ENCODE measurements around the gene BIRC2. TPM values are rescaled to one million over a fixed set of nuclear protein-coding genes. Genes with fewer than 3 reads are reported as not detected.

BIRC2 gene
- total RNA-seq, 4 donors from 2014 or later: 25.6 to 40.3 (median 33.5) TPM

- peaks cover 0 to 18% (median 5%) of the 10 kb centered on the region in 4 donors for H3K36me3 ChIP-seq
- H3K4me3 ChIP-seq: peak overlapping the region; percentile 71 to 85 (median 78)
- TF ChIP-seq POLR2A (IDR thresholded peaks at IDR 0.05; ENCODE audit: low read depth) (no peak), POLR2AphosphoS5 (IDR thresholded peaks at IDR 0.05) (no peak), EP300 (IDR thresholded peaks at IDR 0.05) (no peak), CTCF (IDR thresholded peaks at IDR 0.05) (no peak)
- peaks cover 31 to 43% (median 39%) of the 10 kb centered on the region in 4 donors for H3K4me1 ChIP-seq
- no peaks in the 10 kb centered on the region for H3K27me3 ChIP-seq
- under 1% methylated on average over 32 of the region's 33 CpGs for WGBS
- H3K9me3 ChIP-seq: no peaks in the 10 kb centered on the region
- intact Hi-C loops (cut with DNase I): no loop called here
- peak overlapping the region; percentile 96 to 98 (median 98) for H3K27ac ChIP-seq (replicated peaks in 1 of 4)
- DNase-seq (ENCODE audit: extremely low spot score): no peak
Measured at GRCh38 chr11:102347462-102348370, 702 bp downstream of the BIRC2 start.

- Histone ChIP-seq H3K36me3 (peaks cover 15 to 52% (median 28%) of the 10 kb centered on the region in 4 donors), H3K4me3 (no peak overlapping the region)
Measured at GRCh38 chr11:102357116-102357515, 10.1 kb downstream of the BIRC2 start.

GRCh38 chr11:102359372-102359771, 12.4 kb downstream of the BIRC2 start:
- peaks cover 0 to 10% (median 5%) of the 10 kb centered on the region in 4 donors for H3K9me3 ChIP-seq
- intact Hi-C loops (cut with DNase I): no loop called here

More at GRCh38 chr11:102357116-102357515, 10.1 kb downstream of the BIRC2 start:
- intact Hi-C loops (cut with DNase I): no loop called here
- H3K9me3 ChIP-seq: peaks cover 0 to 10% (median 5%) of the 10 kb centered on the region in 4 donors
- H3K4me1 ChIP-seq: peaks cover 0 to 20% (median 5%) of the 10 kb centered on the region in 4 donors
- no peaks in the 10 kb centered on the region for H3K27me3 ChIP-seq
- no peak for DNase-seq (ENCODE audit: extremely low spot score)
- H3K27ac ChIP-seq (replicated peaks in 1 of 4): no peak overlapping the region
- TF ChIP-seq POLR2AphosphoS5 (IDR thresholded peaks at IDR 0.05) (no peak), EP300 (IDR thresholded peaks at IDR 0.05) (no peak), POLR2A (IDR thresholded peaks at IDR 0.05; ENCODE audit: low read depth) (no peak), CTCF (IDR thresholded peaks at IDR 0.05) (no peak)

GRCh38 chr11:102360681-102361080, 13.7 kb downstream of the BIRC2 start:
- H3K9me3 ChIP-seq: peaks cover 0 to 10% (median 5%) of the 10 kb centered on the region in 4 donors
- WGBS: 89% methylated on average over 3 of the region's 3 CpGs
- no peak for DNase-seq (ENCODE audit: extremely low spot score)
- no peaks in the 10 kb centered on the region for H3K27me3 ChIP-seq
- H3K27ac ChIP-seq (replicated peaks in 1 of 4): no peak overlapping the region
- intact Hi-C loops (cut with DNase I): no loop called here
- TF ChIP-seq CTCF (IDR thresholded peaks at IDR 0.05): no peak
- TF ChIP-seq EP300 (IDR thresholded peaks at IDR 0.05): no peak
- no peak for TF ChIP-seq POLR2A (IDR thresholded peaks at IDR 0.05; ENCODE audit: low read depth)
- peaks cover 0 to 35% (median 5%) of the 10 kb centered on the region in 4 donors for H3K4me1 ChIP-seq
- H3K36me3 ChIP-seq: peaks cover 33 to 70% (median 53%) of the 10 kb centered on the region in 4 donors
- no peak overlapping the region for H3K4me3 ChIP-seq

More at GRCh38 chr11:102359372-102359771, 12.4 kb downstream of the BIRC2 start:
- H3K36me3 ChIP-seq: peaks cover 27 to 57% (median 40%) of the 10 kb centered on the region in 4 donors
- H3K27me3 ChIP-seq: no peaks in the 10 kb centered on the region
- no peak overlapping the region for H3K4me3 ChIP-seq
- no peak overlapping the region for H3K27ac ChIP-seq (replicated peaks in 1 of 4)
- H3K4me1 ChIP-seq: peaks cover 0 to 22% (median 5%) of the 10 kb centered on the region in 4 donors
- no peak for DNase-seq (ENCODE audit: extremely low spot score)
- TF ChIP-seq CTCF (IDR thresholded peaks at IDR 0.05): no peak
- TF ChIP-seq POLR2A (IDR thresholded peaks at IDR 0.05; ENCODE audit: low read depth): no peak
- no peak for TF ChIP-seq EP300 (IDR thresholded peaks at IDR 0.05)
- TF ChIP-seq POLR2AphosphoS5 (IDR thresholded peaks at IDR 0.05): no peak
- WGBS: 84% methylated on average over 3 of the region's 3 CpGs
